H1 (cell line): ENCODE data around the gene CCR3. TPM values are rescaled to one million over a fixed set of nuclear protein-coding genes. Genes with fewer than 3 reads are reported as not detected.

Source experiments
- CTCF ChIA-PET: fragments of 300-600 bp; sonication (Branson Sonifier 250); formaldehyde crosslinking; loops from one replicate; lab custom pipeline; 2021; ENCODE audit not compliant: partially characterized antibody; lab: Charles Lee
- POLR2A ChIA-PET: fragments of 300-600 bp; sonication (Branson Sonifier 250); formaldehyde crosslinking; loops from one replicate; lab custom pipeline; 2021; ENCODE audit warnings: inconsistent platforms; ENCODE audit not compliant: partially characterized antibody; lab: Charles Lee
- DNase-seq, 2 experiments: peaks; one replicate each; pipeline versions ENCODE4 v3.0.0 to v3.0.0-alpha.2; 2010 to 2022; ENCODE audit warnings: low spot score in 2 of 2, low read depth in 1 of 2, mixed read lengths in 1 of 2
- FAIRE-seq: peaks from 2 replicates; lab custom pipeline; 2011; peaks lifted over from hg19 to GRCh38; lab: Jason Lieb, UNC
- H2AFZ ChIP-seq: 2 replicates; pipeline ENCODE4 v1.8.1; 2012; ENCODE audit warnings: low read length, inconsistent platforms
- H2AK5ac ChIP-seq: 2 replicates; pipeline ENCODE4 v1.6.1; 2013; ENCODE audit warnings: low read depth, low read length
- H2BK120ac ChIP-seq: replicated peaks from 2 replicates; pipeline ENCODE3; 2013; ENCODE audit warnings: low read depth, low read length, inconsistent platforms
- H2BK12ac ChIP-seq: 2 replicates; pipeline ENCODE4 v1.6.1; 2013; ENCODE audit warnings: low read depth, low read length
- H2BK15ac ChIP-seq: 2 replicates; pipeline ENCODE4 v1.6.1; 2013; ENCODE audit warnings: low read length
- H2BK20ac ChIP-seq: 2 replicates; pipeline ENCODE4 v1.6.1; 2013; ENCODE audit warnings: low read length
- H2BK5ac ChIP-seq: 2 replicates; pipeline ENCODE4 v1.6.1; 2013; ENCODE audit warnings: low read depth, low read length
- H3K14ac ChIP-seq: 2 replicates; pipeline ENCODE4 v1.6.1; 2013; ENCODE audit warnings: inconsistent platforms; ENCODE audit not compliant: insufficient read length
- H3K18ac ChIP-seq: 2 replicates; pipeline ENCODE4 v1.6.1; 2013; ENCODE audit warnings: low read length; ENCODE audit errors: extremely low read depth
- H3K23ac ChIP-seq: 2 replicates; pipeline ENCODE4 v1.6.1; 2013; ENCODE audit warnings: inconsistent platforms; ENCODE audit not compliant: insufficient read length
- H3K23me2 ChIP-seq: 2 replicates; pipeline ENCODE4 v1.6.1; 2013; ENCODE audit warnings: low read depth, low read length
- H3K27ac ChIP-seq: 2 replicates; pipeline ENCODE4 v1.6.1; 2011; ENCODE audit warnings: low read depth, low read length, inconsistent platforms
- H3K27me3 ChIP-seq, 4 experiments: replicated peaks in 1 of 4; 1 replicate in 1 of 4; 2 replicates in 3 of 4; pipeline versions ENCODE4 v1.6.1 to v1.8.1; 2011 to 2013; ENCODE audit warnings: low read length in 3 of 4, mild to moderate bottlenecking in 3 of 4, inconsistent platforms in 2 of 4, mixed read lengths in 2 of 4, moderate library complexity in 1 of 4; ENCODE audit not compliant: control insufficient read depth in 3 of 4, insufficient read depth in 3 of 4; ENCODE audit errors: extremely low read depth in 1 of 4
- H3K36me3 ChIP-seq, 4 experiments: 2 replicates each; pipeline versions ENCODE4 v1.6.1 to v1.8.1; 2011 to 2013; ENCODE audit warnings: mild to moderate bottlenecking in 4 of 4, low read length in 3 of 4, moderate library complexity in 2 of 4, control low read depth in 1 of 4, inconsistent platforms in 1 of 4; ENCODE audit not compliant: insufficient read depth in 4 of 4, control insufficient read depth in 2 of 4
- H3K4ac ChIP-seq: replicated peaks from 2 replicates; pipeline ENCODE3; 2013; ENCODE audit warnings: low read length, low read depth, mixed read lengths, inconsistent platforms; ENCODE audit not compliant: insufficient read length
- H3K4me1 ChIP-seq, 4 experiments: replicated peaks in 1 of 4; 1 replicate in 1 of 4; 2 replicates in 3 of 4; pipeline versions ENCODE4 v1.6.1 to v1.8.1; 2011 to 2013; ENCODE audit warnings: low read length in 3 of 4, inconsistent platforms in 2 of 4, mixed read lengths in 1 of 4; ENCODE audit not compliant: insufficient read depth in 4 of 4, control insufficient read depth in 3 of 4
- H3K4me2 ChIP-seq, 2 experiments: 2 replicates each; pipeline versions ENCODE4 v1.6.1 to v1.8.1; 2011 to 2013; ENCODE audit warnings: low read depth in 2 of 2, low read length in 2 of 2, control low read depth in 1 of 2, inconsistent platforms in 1 of 2, mild to moderate bottlenecking in 1 of 2; ENCODE audit not compliant: insufficient read depth in 1 of 2
- H3K4me3 ChIP-seq, 4 experiments: fragments of 200-600, 300-600 bp in 1 of 4; sonication (generic), shearing (Covaris generic), sonication (Bioruptor Twin) in 1 of 4; 2 replicates each; pipeline versions ENCODE4 v1.5.1 to v1.8.1; 2011 to 2016; ENCODE audit warnings: low read length in 4 of 4, low read depth in 3 of 4, control low read depth in 2 of 4, inconsistent platforms in 2 of 4, mild to moderate bottlenecking in 2 of 4, mixed read lengths in 1 of 4, moderate library complexity in 1 of 4; ENCODE audit not compliant: insufficient read depth in 2 of 4; ENCODE audit errors: extremely low read depth in 1 of 4
- H3K56ac ChIP-seq: replicated peaks from 2 replicates; pipeline ENCODE3; 2013; ENCODE audit warnings: low read depth, mild to moderate bottlenecking, mixed read lengths, low read length, inconsistent platforms; ENCODE audit not compliant: insufficient read length
- H3K79me1 ChIP-seq: 2 replicates; pipeline ENCODE4 v1.6.1; 2013; ENCODE audit warnings: low read depth, low read length, control low read depth
- H3K79me2 ChIP-seq, 2 experiments: 2 replicates each; pipeline versions ENCODE4 v1.6.1 to v1.8.1; 2012 to 2013; ENCODE audit warnings: low read length in 2 of 2, mild to moderate bottlenecking in 2 of 2, inconsistent platforms in 1 of 2; ENCODE audit not compliant: insufficient read depth in 2 of 2, control insufficient read depth in 1 of 2
- H3K9ac ChIP-seq, 4 experiments: replicated peaks in 1 of 4; 1 replicate in 1 of 4; 2 replicates in 3 of 4; pipeline versions ENCODE4 v1.6.1 to v1.8.1; 2011 to 2013; ENCODE audit warnings: low read depth in 3 of 4, low read length in 3 of 4, control low read depth in 2 of 4, mild to moderate bottlenecking in 2 of 4, moderate library complexity in 2 of 4, inconsistent platforms in 1 of 4; ENCODE audit errors: extremely low read depth in 1 of 4
- H3K9me3 ChIP-seq, 2 experiments: 2 replicates each; pipeline versions ENCODE4 v1.6.1 to v1.8.1; 2012 to 2013; ENCODE audit warnings: mild to moderate bottlenecking in 2 of 2, moderate library complexity in 2 of 2, control low read depth in 1 of 2, inconsistent platforms in 1 of 2, low read depth in 1 of 2, low read length in 1 of 2, mixed read lengths in 1 of 2; ENCODE audit not compliant: insufficient read depth in 2 of 2
- H4K20me1 ChIP-seq, 2 experiments: replicated peaks in 1 of 2; 2 replicates each; pipeline versions ENCODE3 to v1.8.1; 2011 to 2013; ENCODE audit warnings: inconsistent platforms in 2 of 2, low read length in 2 of 2, mild to moderate bottlenecking in 1 of 2; ENCODE audit not compliant: insufficient read depth in 2 of 2, control insufficient read depth in 1 of 2
- H4K5ac ChIP-seq: 2 replicates; pipeline ENCODE4 v1.6.1; 2013; ENCODE audit warnings: low read length, low read depth, mixed read lengths, inconsistent platforms; ENCODE audit not compliant: insufficient read length
- H4K8ac ChIP-seq: 2 replicates; pipeline ENCODE4 v1.8.0; 2013; ENCODE audit warnings: mild to moderate bottlenecking, moderate library complexity, low read length, inconsistent platforms; ENCODE audit not compliant: insufficient read depth; ENCODE audit errors: extremely low read depth
- H4K91ac ChIP-seq: replicated peaks from 2 replicates; pipeline ENCODE3; 2013; ENCODE audit warnings: low read length, mixed read lengths, inconsistent platforms; ENCODE audit not compliant: insufficient read length
- BACH1 ChIP-seq: IDR thresholded peaks from 2 replicates; pipeline ENCODE4 v1.6.1; 2012; ENCODE audit warnings: low read length, improper control_type of control experiment
- MAFK ChIP-seq: IDR thresholded peaks from 2 replicates; pipeline ENCODE4 v1.6.1; 2012; ENCODE audit warnings: low read depth, mild to moderate bottlenecking, improper control_type of control experiment, low read length
- POLR2A ChIP-seq, 2 experiments: IDR thresholded peaks; 1 replicate in 1 of 2; 2 replicates in 1 of 2; pipeline ENCODE4 v1.6.1; 2011; ENCODE audit warnings: low read depth in 2 of 2, low read length in 2 of 2, mild to moderate bottlenecking in 2 of 2; ENCODE audit errors: control extremely low read depth in 1 of 2
- TAF7 ChIP-seq: optimal IDR thresholded peaks from 2 replicates; pipeline ENCODE3; 2011; ENCODE audit warnings: low read depth, mild to moderate bottlenecking, inconsistent platforms, low read length, moderate library complexity, borderline replicate concordance
- TBP ChIP-seq: IDR thresholded peaks from 2 replicates; pipeline ENCODE4 v1.6.1; 2011; ENCODE audit warnings: low read depth, low read length, improper control_type of control experiment
- WGBS, 2 experiments: shearing (Covaris generic) in 1 of 2; methylation state at CpG; one replicate each; pipeline versions ENCODE4 v1.1.6 to v1.1.7; 2013 to 2015; ENCODE audit warnings: low lambda C conversion rate in 2 of 2, mixed read lengths in 2 of 2, inconsistent platforms in 1 of 2, low coverage in 1 of 2, missing lambda C conversion rate in 1 of 2; ENCODE audit not compliant: insufficient replicate concordance in 2 of 2, insufficient coverage in 1 of 2, insufficient read length in 1 of 2; ENCODE audit errors: extremely low coverage in 1 of 2, missing lambda C conversion rate in 1 of 2; 5-methylcytosine and 5-hydroxymethylcytosine counted together
- polyA plus RNA-seq, 7 experiments: library from polyadenylated mRNA; depleted of rRNA in 3 of 7; stranded (reverse) in 5 of 7; unstranded in 2 of 7; fragments of >200 nt in 5 of 7; fragments of 200-250 nt in 2 of 7; gene quantifications; 1 replicate in 5 of 7; 2 replicates in 1 of 7; 4 replicates in 1 of 7; pipeline versions ENCODE4 v1.2.1 to v1.2.3, GENCODE V29; 2011 to 2013; ENCODE audit warnings: missing spikeins in 2 of 7, mixed read lengths in 2 of 7
- total RNA-seq: library from RNA; stranded (reverse); fragmentation: NEBNext Ultra II Directional; extraction: Animal tissue kit (Norgen Biotek cat#: 25700); gene quantifications from 2 replicates; pipeline ENCODE4 v1.2.1, GENCODE V29; 2021

CCR3 gene
- total and polyA plus RNA-seq, 2 of the 8 experiments (the other 6 are each of a cell fraction or from before 2014, with no cell fraction given): not detected

- no peaks in the 10 kb centered on the region for H3K4me1 ChIP-seq
- H3K27me3 ChIP-seq: no peaks in the 10 kb centered on the region
- H4K20me1 ChIP-seq: no peaks in the 10 kb centered on the region
- no peak overlapping the region for H4K91ac ChIP-seq
- no peak overlapping the region for H2BK12ac ChIP-seq
- H3K23me2 ChIP-seq: no peaks in the 10 kb centered on the region
- H3K36me3 ChIP-seq: no peaks in the 10 kb centered on the region
- no peak overlapping the region for H3K4me2 ChIP-seq
- 83 to 100% methylated on average over 1 to 9 of the region's 9 CpGs for WGBS, 2 experiments
- DNase-seq: no peak
- no peak overlapping the region for H2BK20ac ChIP-seq
- no peak overlapping the region for H2BK15ac ChIP-seq
- H3K27ac ChIP-seq: no peak overlapping the region
- H2BK120ac ChIP-seq: no peak overlapping the region
- TF ChIP-seq POLR2A (IDR thresholded peaks at IDR 0.05; ENCODE audit: control extremely low read depth in 1 of 2, low read depth in 2 of 2, low read length in 2 of 2): no peak
- no peak for TF ChIP-seq MAFK
- no peak for TF ChIP-seq TBP
- TF ChIP-seq BACH1: no peak
- no peak for TF ChIP-seq TAF7
- TF ChIP-seq, all 59 proteins: peak for 0
- H3K9me3 ChIP-seq: no peaks in the 10 kb centered on the region
- CTCF ChIA-PET: no interaction called here
- H3K18ac ChIP-seq: no peak overlapping the region
- H3K56ac ChIP-seq: no peak overlapping the region
- H3K4me3 ChIP-seq: no peak overlapping the region
- H2BK5ac ChIP-seq: no peak overlapping the region
- H2AFZ ChIP-seq: no peak overlapping the region
- H3K14ac ChIP-seq: no peak overlapping the region
- H4K8ac ChIP-seq: no peak overlapping the region
- H3K79me2 ChIP-seq: no peaks in the 10 kb centered on the region
- no peak overlapping the region for H2AK5ac ChIP-seq
- POLR2A ChIA-PET: no interaction called here
- H4K5ac ChIP-seq: no peak overlapping the region
- no peak overlapping the region for H3K23ac ChIP-seq
- H3K4ac ChIP-seq: no peak overlapping the region
- no peak for FAIRE-seq
- no peaks in the 10 kb centered on the region for H3K79me1 ChIP-seq
- no peak overlapping the region for H3K9ac ChIP-seq
Observed at GRCh38 chr3:46297658-46298423, 55.6 kb downstream of the CCR3 start.
